NCI-H345 treated with DMSO at 0.1 percent for 48 hours (cell line): ENCODE data around the gene RCOR3.

Source experiments
- DNase-seq: peaks from one replicate; lab custom pipeline; 2025; ENCODE audit not compliant: unreplicated experiment; lab: John Stamatoyannopoulos, UW

RCOR3 gene

DNA sequence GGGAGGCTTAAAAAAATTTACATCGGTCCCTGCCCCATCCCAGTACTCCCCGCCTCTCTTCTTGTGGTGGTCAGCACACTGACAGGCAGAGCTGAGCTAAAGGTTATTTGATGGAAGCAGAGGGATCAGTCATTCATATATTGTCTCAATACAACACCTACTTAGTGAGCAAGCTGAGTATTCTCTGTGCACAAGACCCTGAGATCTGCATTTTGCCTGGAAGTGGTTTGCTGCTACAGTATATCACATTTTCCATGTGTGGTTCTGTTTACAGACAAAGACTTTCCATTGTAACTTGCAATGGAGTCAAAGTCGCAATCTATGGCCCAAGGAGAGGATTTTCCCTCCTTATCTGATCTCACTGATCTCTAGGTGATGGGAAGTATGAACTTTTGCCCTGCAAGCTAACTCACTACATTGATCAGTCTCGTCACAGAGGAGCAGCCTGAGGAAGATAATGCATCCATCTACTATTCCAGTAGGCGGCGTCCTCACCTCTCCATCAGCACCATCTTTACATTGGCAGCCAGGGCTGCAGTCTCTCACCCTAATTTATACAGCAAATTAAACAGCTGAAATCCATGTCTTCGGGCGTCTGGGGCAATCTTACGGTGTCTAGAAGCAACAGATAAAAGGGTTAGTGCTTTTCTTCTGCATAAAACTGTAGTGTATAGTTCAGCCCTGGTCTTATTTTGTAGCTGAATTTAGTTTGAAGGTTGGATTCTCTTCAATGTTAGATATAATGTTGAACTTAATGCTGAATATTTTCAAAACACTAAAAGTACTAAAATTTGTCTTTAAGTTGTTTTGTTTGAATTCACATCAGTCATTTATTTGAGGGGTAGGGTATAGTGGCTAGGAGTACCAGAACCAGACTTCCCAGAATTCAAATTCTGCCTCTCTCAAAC is 64.2 kb downstream of the RCOR3 start:
- peak; percentile 70 for DNase-seq

- no peak for DNase-seq
These were observed 66.0 kb downstream of the RCOR3 start for GRCh38 chr1:211324992-211325775.

GRCh38 chr1:211326140-211326527 is 67.0 kb downstream of the RCOR3 start:
- DNase-seq = no peak

- no peak for DNase-seq
These were observed 67.6 kb downstream of the RCOR3 start, which contains the start of gene TRAF5 for GRCh38 chr1:211326528-211327345. Gene TRAF5 (plus strand): TSS chr1:211326833. CDS start chr1:211353240, 26,407 bp downstream.

DNA sequence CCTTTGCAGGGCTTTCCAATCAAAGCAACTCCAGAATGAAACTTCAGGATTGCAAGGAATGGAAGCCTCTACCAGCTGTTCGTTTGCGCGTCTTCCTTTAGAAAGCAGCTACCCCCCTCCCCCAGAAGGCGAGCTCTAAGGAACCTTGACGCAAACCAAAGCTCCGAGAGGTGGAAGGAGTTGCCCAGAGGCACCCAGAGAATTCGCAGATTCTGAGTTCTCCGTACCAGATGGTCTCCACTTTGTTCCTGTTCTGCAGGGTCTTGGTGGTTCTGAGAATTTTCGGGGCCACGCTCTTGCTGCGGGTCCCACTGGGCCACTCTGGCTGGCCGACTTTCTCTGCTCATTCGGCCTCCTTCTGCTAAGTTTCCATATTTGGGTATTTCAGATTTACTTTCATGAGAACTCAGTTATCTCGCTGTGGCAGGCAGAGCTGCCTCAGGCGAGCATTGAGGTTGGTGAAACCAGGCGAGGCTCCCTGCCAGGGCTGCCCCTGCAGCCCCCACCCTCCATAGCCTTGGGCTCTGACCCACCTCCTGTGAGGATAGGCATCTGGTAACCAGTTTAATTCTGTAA is 68.3 kb downstream of the RCOR3 start:
- no peak for DNase-seq

DNA sequence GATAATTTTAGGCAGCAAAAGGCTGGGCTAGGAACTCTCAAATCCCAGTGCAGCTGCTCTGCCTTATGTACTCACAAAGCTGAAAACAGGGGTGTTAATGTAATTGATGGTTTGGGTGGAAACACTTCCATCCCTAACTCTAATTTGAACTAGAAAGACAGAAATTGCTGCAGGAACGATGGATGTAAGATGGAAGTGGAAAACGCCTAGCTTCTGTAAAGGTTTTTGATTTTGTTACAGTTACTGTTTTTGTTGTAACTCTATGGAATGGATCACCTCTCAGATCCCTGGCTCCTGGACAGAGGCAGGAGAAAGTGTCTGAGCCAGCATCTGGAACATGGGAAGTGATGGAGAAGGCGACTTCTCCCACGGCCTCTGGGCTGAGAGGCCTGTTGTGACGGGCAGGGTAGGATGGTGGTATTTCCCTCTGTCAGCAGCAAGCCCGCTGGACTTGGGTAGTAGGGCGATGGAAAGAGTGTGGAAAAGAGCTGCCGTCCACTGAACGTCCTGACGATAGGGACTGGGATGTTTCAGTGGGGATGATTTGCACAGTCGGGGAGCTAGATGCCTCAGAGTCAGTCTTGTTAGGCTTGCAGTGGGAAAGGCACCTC is 69.0 kb downstream of the RCOR3 start:
- DNase-seq = no peak

DNA sequence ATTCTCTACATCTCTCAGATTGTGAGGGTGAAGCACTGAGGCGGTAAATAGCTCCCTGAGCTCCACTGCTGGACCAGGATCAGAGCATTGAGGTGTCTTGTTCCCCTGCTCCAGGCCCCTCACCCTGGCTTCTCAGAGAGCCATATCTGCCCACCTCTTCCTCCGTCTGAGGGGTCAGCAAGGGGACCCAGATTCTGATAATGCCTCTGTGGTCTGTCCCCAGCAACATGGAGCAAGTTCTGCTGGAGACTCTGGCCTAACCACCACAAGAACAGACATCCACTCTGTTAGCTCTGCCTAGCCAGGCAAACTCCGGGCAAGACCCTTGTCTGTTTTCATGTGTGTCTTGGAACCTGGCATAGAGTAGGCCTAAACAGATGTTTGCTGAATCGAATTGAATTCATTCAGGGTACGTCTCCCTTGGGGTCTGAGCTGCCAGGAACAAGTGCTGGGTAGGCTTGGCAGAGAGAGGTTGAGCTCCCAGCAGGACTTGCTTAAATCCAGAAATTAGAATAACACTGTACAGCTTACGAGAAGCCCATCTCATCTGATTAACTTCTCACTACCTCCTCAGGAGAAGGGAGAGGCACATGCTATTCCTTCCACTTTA is 69.8 kb downstream of the RCOR3 start:
- DNase-seq = no peak

GRCh38 chr1:211329764-211330201 is 70.6 kb downstream of the RCOR3 start:
- no peak for DNase-seq

DNA sequence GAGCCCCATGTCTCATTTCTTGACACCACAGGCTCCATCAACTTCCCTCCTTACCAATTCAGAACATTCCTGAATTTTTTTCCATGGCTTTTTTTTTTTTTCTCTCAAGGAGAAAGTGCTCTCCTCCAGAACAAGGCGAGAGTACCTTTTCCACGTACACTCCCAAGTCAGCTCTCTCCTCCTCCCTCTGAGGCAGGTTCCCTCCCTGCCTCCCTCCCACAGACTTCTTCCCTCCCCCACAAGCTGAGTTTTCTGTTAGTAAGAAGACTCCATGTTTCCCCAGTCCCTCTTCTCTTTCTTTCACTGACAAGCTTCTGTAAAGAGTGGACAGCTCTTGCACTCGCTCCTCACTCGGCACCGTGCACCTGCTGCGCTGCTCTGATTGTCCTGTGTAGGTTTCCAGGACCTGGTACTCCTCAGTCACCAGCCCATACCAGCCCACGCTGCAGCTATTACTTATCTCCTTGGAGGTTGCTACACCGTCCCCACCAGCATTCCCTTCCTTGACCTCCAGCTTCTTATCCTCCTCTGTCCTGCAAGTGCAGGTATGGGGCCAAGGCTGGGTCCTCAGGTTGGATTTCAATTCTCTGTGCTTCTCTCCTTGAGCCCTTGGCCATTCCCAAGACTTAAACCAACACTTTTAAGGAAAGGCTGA is 71.2 kb downstream of the RCOR3 start:
- DNase-seq = no peak

DNA sequence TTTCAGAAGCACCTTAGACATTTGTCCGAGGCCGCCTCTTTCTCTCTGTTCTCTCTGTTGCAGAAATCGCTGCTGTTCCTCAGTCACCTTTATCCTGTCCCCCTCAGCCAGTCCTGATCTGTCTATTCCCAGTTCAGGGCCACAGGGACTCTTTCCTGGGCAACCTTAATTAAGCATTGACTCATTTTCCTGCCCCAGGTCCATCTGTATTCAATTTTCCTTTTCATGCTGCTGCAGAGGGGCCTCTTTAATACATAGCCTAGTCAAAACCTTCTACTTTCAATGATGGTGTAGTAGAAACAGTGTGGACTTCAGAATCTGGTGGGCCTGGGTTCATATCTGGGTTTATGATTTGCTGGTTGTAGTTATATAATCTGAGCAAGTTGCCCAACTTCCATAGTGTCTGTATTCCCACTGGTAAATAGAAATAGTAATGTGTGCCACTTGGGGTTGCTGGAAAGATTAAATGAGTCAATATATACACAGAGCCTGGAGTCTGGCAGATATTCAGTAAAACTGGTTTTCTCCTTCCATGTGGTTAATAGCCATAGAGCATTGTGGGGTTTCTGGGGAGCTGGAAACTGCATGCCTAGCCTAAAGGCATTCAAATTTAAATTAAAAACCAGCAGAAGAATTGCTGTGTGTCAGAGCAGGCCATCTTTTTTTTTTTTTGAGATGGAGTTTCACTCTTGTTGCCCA is 72.0 kb downstream of the RCOR3 start:
- no peak for DNase-seq

DNA sequence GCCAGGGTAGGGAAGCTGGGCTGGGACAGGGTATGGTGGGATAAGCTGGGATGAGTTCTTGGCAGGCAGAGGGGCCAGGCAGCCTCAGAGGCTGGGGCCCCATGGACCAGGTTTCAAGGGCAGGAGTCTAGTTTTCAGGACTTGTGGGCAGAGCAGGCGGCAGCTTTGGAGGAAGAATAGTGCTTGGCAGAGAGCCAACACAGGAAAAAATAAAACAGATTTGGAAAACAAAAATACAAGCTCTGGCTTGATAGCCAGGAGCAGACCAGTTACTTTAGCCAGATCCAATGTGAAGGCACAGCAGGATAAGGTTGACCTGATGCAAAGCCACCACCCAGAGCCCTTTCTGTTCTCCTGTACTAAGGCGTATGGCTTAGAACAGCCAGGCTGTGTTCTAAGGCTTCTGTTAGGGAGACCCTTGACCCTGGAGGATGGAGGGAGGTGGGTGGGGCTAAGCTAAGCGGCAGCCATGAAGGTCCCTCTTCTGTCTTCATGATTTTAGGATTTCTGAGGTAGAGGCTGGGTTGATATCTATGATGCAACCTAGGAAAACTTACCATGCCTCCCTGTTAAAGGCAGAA is 73.0 kb downstream of the RCOR3 start:
- DNase-seq = no peak

DNA sequence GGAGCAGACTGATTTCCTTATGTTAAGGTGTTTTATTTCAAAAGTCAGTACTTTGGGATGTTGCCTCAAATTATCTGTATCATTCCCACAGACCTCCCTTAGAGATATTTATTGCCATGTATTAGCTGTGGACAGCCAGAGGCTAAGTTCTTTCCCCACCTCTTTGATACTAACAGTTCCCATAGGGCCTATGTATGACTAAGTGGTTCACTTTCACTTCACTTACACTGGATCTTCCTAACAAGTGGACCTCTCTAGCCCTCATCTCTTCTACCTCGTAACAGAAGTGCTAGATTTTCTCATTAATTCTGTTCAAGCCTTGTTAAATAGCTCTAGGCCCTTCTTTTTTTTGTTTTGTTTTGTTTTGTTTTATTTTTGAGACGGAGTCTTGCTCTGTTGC is 73.7 kb downstream of the RCOR3 start:
- no peak for DNase-seq

DNA sequence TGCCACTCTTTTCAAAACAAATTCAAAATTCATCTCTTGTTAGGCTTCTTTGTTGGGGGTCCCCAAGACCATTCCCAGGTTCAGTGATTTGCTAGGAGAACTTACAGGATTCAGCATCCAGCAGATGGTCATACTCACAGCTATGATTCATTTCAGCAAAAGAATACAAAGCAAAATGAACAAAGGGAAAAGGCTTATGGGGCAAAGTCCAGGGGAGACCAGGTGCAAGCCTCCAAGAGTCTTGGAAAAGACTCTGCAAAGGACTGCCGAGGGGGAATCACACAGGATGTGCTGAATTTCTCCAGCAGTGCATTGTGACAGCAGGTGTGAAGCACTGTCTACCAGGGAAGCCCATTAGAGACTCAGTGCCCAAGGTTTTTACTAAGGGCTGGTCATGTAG is 74.7 kb downstream of the RCOR3 start:
- no peak for DNase-seq

GRCh38 chr1:211334986-211335385 is 75.8 kb downstream of the RCOR3 start:
- no peak for DNase-seq

- DNase-seq = no peak
These were observed 76.5 kb downstream of the RCOR3 start for GRCh38 chr1:211335522-211336157.

DNA sequence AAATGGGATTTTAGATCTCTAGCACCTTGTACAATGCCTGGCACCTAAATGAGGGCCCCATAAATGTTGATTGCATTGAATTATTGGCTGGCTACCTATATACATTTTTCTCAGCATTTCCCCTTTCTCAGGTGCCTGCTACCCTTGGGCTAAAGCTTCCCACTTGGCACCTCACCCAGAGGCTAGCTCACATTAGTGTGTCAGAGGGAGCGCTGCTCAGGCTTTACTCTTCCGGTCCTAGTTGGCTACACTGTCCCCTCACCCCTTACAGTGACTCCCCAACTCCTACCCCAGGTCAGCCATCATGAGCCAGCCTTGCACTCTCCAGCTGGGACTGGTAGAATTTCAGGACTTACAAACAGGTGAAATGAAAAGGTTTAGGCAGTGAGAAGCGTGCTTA is 77.0 kb downstream of the RCOR3 start:
- DNase-seq = no peak

DNA sequence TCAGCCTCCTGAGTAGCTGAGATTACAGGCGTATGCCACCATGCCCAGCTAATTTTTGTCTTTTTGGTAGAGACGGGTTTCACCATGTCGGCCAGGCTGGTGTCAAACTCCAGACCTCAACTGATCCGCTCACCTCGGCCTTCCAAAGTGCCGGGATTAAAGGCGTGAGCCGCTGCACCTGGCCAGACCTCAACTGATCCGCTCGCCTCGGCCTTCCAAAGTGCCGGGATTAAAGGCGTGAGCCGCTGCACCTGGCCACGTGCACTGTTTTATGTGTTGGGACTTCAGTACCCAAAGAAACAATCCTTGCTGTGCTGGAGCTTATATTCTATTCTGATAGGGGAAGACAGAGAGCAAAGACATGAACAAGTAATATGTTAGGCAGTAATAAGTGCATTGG is 77.6 kb downstream of the RCOR3 start:
- DNase-seq = no peak
